Subcutaneous abdominal adipose tissue (tissue), 5 donors: ENCODE results near the gene CRHR2.

Experiments used
- H3K27ac ChIP-seq: one replicate; pipeline ENCODE4 v1.7.0; 2013; ENCODE audit warnings: low read depth, mild to moderate bottlenecking, inconsistent platforms, low read length, moderate library complexity
- H3K27me3 ChIP-seq, 5 donors: one replicate each; pipeline ENCODE4 v1.7.0; 2013; ENCODE audit warnings: low read length in 5 of 5, inconsistent platforms in 1 of 5; ENCODE audit not compliant: control insufficient read depth in 5 of 5, insufficient read depth in 4 of 5
- H3K36me3 ChIP-seq, 5 donors: one replicate each; pipeline ENCODE4 v1.7.0; 2013; ENCODE audit warnings: low read length in 5 of 5; ENCODE audit not compliant: control insufficient read depth in 5 of 5, insufficient read depth in 5 of 5
- H3K4me1 ChIP-seq, 5 donors: one replicate each; pipeline ENCODE4 v1.7.0; 2013; ENCODE audit warnings: low read length in 5 of 5, mild to moderate bottlenecking in 3 of 5, moderate library complexity in 1 of 5; ENCODE audit not compliant: control insufficient read depth in 5 of 5, insufficient read depth in 5 of 5
- H3K4me3 ChIP-seq, 5 donors: one replicate each; pipeline ENCODE4 v1.7.0; 2013; ENCODE audit warnings: low read length in 5 of 5, low read depth in 1 of 5
- H3K9ac ChIP-seq, 5 donors: one replicate each; pipeline ENCODE4 v1.7.0; 2013; ENCODE audit warnings: low read length in 5 of 5, mild to moderate bottlenecking in 4 of 5, moderate library complexity in 3 of 5
- H3K9me3 ChIP-seq, 5 donors: one replicate each; pipeline ENCODE4 v1.7.0; 2013; ENCODE audit warnings: low read length in 5 of 5; ENCODE audit not compliant: control insufficient read depth in 5 of 5
- donor health status: healthy.
- donor health status: healthy.
- donor health status: healthy.
- donor health status: healthy.
- donor health status: healthy.

The CRHR2 gene

GRCh38 chr7:30699706-30700495, 17.6 kb upstream of the CRHR2 start:
- no peaks in the 10 kb centered on the region for H3K36me3 ChIP-seq
- peaks cover 0 to 7% (median 3%) of the 10 kb centered on the region in 5 donors for H3K27me3 ChIP-seq
- H3K4me3 ChIP-seq: no peak overlapping the region
- H3K9me3 ChIP-seq: no peaks in the 10 kb centered on the region
- no peak overlapping the region for H3K27ac ChIP-seq
- no peak overlapping the region for H3K9ac ChIP-seq
- H3K4me1 ChIP-seq: peaks cover 0 to 15% (median 0%) of the 10 kb centered on the region in 5 donors

GRCh38 chr7:30698481-30698880, 16.2 kb upstream of the CRHR2 start:
- peaks cover 0 to 15% (median 0%) of the 10 kb centered on the region in 5 donors for H3K4me1 ChIP-seq
- H3K9me3 ChIP-seq: no peaks in the 10 kb centered on the region
- peak overlapping the region in 1 of 5 donors; percentile 26 for H3K9ac ChIP-seq
- peaks cover 0 to 7% (median 3%) of the 10 kb centered on the region in 5 donors for H3K27me3 ChIP-seq
- no peaks in the 10 kb centered on the region for H3K36me3 ChIP-seq
- H3K27ac ChIP-seq: no peak overlapping the region
- no peak overlapping the region for H3K4me3 ChIP-seq

GRCh38 chr7:30697719-30698460, 15.6 kb upstream of the CRHR2 start:
- no peak overlapping the region for H3K27ac ChIP-seq
- H3K4me1 ChIP-seq: peaks cover 0 to 15% (median 0%) of the 10 kb centered on the region in 5 donors

DNA sequence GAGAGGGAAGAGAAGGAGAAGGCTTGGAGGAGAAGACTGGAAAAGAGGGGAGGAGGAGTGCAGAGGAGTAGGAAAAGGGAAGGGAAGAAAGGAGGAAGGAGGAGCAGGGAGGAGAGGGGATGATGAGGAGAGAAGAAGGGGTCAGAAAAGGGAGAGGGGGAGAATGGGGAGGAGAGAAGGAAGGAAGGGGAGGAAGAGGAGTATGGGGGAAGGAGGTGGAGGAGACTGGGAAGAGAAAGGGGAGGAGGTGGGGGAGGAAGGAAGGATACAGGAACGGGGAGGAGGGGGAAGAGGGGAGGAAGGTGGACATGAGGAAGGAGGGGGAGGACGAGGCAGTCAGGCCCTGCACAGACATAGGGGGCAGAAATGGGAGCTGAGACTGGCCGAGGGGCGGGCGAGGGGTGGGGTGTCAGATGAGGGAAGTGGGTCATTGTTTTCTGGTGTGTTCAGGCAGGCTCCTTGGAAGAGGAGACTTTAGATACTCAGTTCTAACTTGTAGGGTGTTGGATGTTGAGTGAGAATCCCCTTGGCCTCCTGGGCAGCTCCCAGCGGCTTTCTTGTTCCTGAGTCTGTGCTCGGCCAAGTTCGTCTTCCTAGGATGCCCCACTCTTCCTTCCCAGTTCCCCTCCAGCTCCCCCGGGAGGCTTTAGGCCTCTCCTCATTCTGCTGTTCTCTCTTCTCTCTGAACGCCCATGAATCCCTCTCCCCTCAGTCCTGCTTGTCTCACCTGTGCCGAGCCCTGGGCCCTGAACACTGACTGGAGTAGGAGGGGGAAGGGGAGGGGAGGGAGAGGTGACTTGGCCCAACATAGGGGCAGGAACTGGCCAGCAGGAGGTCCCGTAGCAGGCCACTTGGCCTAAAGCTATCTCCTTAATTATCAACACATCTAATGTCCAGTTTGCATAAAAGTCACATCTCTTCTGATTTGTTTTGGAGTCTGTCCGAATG, 12.8 kb upstream of the CRHR2 start:
- Histone ChIP-seq H3K4me1 (peaks cover 0 to 15% (median 0%) of the 10 kb centered on the region in 5 donors), H3K9me3 (no peaks in the 10 kb centered on the region), H3K9ac (no peak overlapping the region), H3K27ac (no peak overlapping the region), H3K4me3 (no peak overlapping the region), H3K36me3 (no peaks in the 10 kb centered on the region), H3K27me3 (peaks cover 0 to 9% (median 6%) of the 10 kb centered on the region in 5 donors)

More at GRCh38 chr7:30697719-30698460, 15.6 kb upstream of the CRHR2 start:
- peak overlapping the region in 1 of 5 donors; percentile 22 for H3K4me3 ChIP-seq
- no peaks in the 10 kb centered on the region for H3K36me3 ChIP-seq
- H3K9ac ChIP-seq: peak overlapping the region in 1 of 5 donors; percentile 26
- H3K9me3 ChIP-seq: no peaks in the 10 kb centered on the region
- peaks cover 0 to 7% (median 3%) of the 10 kb centered on the region in 5 donors for H3K27me3 ChIP-seq

DNA sequence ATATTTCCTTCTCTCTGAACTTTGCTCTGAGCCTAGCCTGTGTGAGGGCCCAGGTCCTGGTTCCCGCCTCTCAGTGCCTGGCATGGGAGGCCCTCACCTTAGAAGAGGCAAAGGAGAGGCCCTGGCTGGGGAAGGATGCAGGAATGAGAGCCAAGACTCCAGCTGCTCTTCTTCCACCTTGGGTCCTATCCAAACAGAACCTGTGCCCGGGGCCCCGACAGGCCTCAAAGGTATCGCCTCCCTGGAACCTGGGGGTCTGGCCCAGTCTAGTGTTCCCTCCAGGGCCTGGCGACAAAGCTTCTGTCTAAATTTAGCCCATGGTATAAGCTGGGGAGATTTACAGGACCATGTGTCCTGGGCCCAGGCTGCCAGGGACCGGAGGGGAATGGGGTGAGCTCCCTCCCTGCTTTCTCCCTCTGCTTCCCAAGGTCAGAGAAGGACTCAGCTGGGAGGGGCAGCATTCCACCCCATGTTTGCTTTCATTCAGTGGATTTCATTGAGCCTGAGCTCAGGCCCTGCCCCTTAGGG, 12.0 kb upstream of the CRHR2 start:
- Histone ChIP-seq H3K9ac (no peak overlapping the region), H3K27ac (no peak overlapping the region), H3K36me3 (no peaks in the 10 kb centered on the region), H3K4me1 (peaks cover 0 to 15% (median 0%) of the 10 kb centered on the region in 5 donors), H3K9me3 (no peaks in the 10 kb centered on the region), H3K4me3 (no peak overlapping the region), H3K27me3 (peaks cover 0 to 12% (median 6%) of the 10 kb centered on the region in 5 donors)

DNA sequence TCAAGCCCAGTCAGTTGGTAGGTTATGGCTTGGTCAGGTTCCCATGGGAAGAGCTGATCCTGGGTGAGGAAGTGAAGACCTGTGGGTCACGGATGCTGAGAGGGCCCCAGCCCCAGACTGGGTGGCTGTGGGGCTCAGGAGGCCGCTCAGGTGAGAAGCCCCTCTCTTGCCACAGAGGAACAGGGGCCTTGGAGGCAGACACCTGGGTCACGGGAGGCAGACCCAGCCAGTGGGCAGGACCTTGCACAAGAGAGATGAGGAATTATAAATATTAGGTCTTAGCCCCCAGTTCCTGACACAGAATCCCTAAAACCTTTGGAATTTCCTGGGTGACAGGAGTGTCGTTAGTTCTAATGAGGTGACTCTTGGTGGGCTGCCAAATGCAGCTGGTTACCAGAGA, 10.6 kb upstream of the CRHR2 start:
- Histone ChIP-seq H3K27me3 (peaks cover 0 to 12% (median 0%) of the 10 kb centered on the region in 5 donors), H3K4me1 (peaks cover 0 to 11% (median 0%) of the 10 kb centered on the region in 5 donors)

GRCh38 chr7:30692438-30692837, 10.2 kb upstream of the CRHR2 start:
- Histone ChIP-seq H3K27ac (no peak overlapping the region), H3K36me3 (no peaks in the 10 kb centered on the region), H3K9me3 (no peaks in the 10 kb centered on the region), H3K4me3 (no peak overlapping the region), H3K27me3 (peaks cover 0 to 12% (median 0%) of the 10 kb centered on the region in 5 donors), H3K4me1 (peaks cover 0 to 6% (median 0%) of the 10 kb centered on the region in 5 donors), H3K9ac (no peak overlapping the region)

More for the DNA sequence above, 10.6 kb upstream of the CRHR2 start:
- Histone ChIP-seq H3K9me3 (no peaks in the 10 kb centered on the region), H3K9ac (no peak overlapping the region), H3K27ac (no peak overlapping the region), H3K36me3 (no peaks in the 10 kb centered on the region), H3K4me3 (no peak overlapping the region)

- Histone ChIP-seq H3K27me3 (peaks cover 0 to 17% (median 1%) of the 10 kb centered on the region in 5 donors), H3K4me1 (no peaks in the 10 kb centered on the region), H3K27ac (no peak overlapping the region), H3K9ac (no peak overlapping the region), H3K9me3 (no peaks in the 10 kb centered on the region), H3K36me3 (no peaks in the 10 kb centered on the region), H3K4me3 (no peak overlapping the region)
These were observed 7.8 kb upstream of the CRHR2 start for GRCh38 chr7:30690011-30690410.

DNA sequence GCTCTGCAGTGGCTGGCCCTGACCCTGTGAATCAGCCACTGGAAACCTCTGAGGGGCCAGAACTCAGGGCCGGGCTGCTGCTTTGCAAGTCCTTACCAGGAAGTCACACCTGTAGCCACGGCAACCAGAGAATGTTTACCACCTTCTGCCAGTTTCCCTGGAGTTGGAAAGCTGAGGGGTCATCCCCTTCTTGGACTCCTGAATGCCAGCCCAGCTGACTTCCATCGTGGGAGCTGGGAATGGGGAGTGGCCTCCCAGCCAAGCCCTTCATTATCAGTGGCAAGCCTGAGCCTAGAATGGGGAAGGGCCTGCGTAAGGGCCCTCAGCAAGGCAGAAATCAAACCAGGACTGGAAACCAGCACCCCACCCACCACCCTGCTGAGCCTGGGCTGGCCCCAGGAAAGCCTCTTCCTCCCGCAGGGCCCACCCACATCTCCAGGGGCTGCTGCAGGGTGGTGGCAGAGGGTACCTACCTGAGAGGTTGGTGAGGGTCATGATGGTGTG, 6.5 kb upstream of the CRHR2 start:
- no peak overlapping the region for H3K27ac ChIP-seq
- no peaks in the 10 kb centered on the region for H3K4me1 ChIP-seq
- H3K9me3 ChIP-seq: no peaks in the 10 kb centered on the region
- H3K36me3 ChIP-seq: no peaks in the 10 kb centered on the region
- H3K9ac ChIP-seq: no peak overlapping the region
- H3K27me3 ChIP-seq: peaks cover 4 to 26% (median 6%) of the 10 kb centered on the region in 5 donors
- no peak overlapping the region for H3K4me3 ChIP-seq
